Trophoblast cell (in vitro differentiated cells and primary cell): ENCODE data around the gene TMEM266.

Experiments
- DNase-seq, 2 donors: peaks; one replicate each; pipeline ENCODE4 v3.0.0-alpha.2; 2016
- H2AFZ ChIP-seq: 2 replicates; pipeline ENCODE4 v1.6.1; 2013; ENCODE audit warnings: low read length, moderate library complexity, mild to moderate bottlenecking; ENCODE audit not compliant: insufficient read depth, poor library complexity
- H2AK5ac ChIP-seq: 2 replicates; pipeline ENCODE4 v1.6.1; 2013; ENCODE audit warnings: mild to moderate bottlenecking, low read length
- H2BK120ac ChIP-seq: 2 replicates; pipeline ENCODE4 v1.6.1; 2013; ENCODE audit warnings: low read length, mild to moderate bottlenecking, moderate library complexity; ENCODE audit not compliant: insufficient read depth, poor library complexity
- H2BK12ac ChIP-seq: 2 replicates; pipeline ENCODE4 v1.6.1; 2013; ENCODE audit warnings: mild to moderate bottlenecking, low read length, moderate library complexity
- H2BK5ac ChIP-seq: 2 replicates; pipeline ENCODE4 v1.6.1; 2013; ENCODE audit warnings: low read length, low read depth, moderate library complexity, mild to moderate bottlenecking; ENCODE audit not compliant: poor library complexity
- H3K14ac ChIP-seq: 2 replicates; pipeline ENCODE4 v1.6.1; 2013; ENCODE audit warnings: mild to moderate bottlenecking, low read length
- H3K18ac ChIP-seq: 2 replicates; pipeline ENCODE4 v1.6.1; 2013; ENCODE audit warnings: mild to moderate bottlenecking, low read length
- H3K23ac ChIP-seq: 2 replicates; pipeline ENCODE4 v1.6.1; 2013; ENCODE audit warnings: low read length
- H3K27ac ChIP-seq: 2 replicates; pipeline ENCODE4 v1.5.1; 2013; ENCODE audit warnings: low read depth, mild to moderate bottlenecking, inconsistent platforms, low read length, moderate library complexity
- H3K27me3 ChIP-seq: 2 replicates; pipeline ENCODE4 v1.6.1; 2013; ENCODE audit warnings: inconsistent platforms, mild to moderate bottlenecking, low read length, moderate library complexity; ENCODE audit not compliant: insufficient read depth
- H3K36me3 ChIP-seq, 2 experiments: 1 replicate in 1 of 2; 2 replicates in 1 of 2; pipeline ENCODE4 v1.6.1; 2013; ENCODE audit warnings: low read length in 2 of 2, mild to moderate bottlenecking in 2 of 2, moderate library complexity in 1 of 2; ENCODE audit not compliant: insufficient read depth in 2 of 2, control insufficient read depth in 1 of 2
- H3K4ac ChIP-seq: 2 replicates; pipeline ENCODE4 v1.6.1; 2013; ENCODE audit warnings: low read depth, mild to moderate bottlenecking, low read length, moderate library complexity
- H3K4me1 ChIP-seq, 2 experiments: 1 replicate in 1 of 2; 2 replicates in 1 of 2; pipeline ENCODE4 v1.6.1; 2013; ENCODE audit warnings: low read length in 2 of 2, mild to moderate bottlenecking in 2 of 2, moderate library complexity in 1 of 2; ENCODE audit not compliant: insufficient read depth in 2 of 2, control insufficient read depth in 1 of 2
- H3K4me2 ChIP-seq: 2 replicates; pipeline ENCODE4 v1.6.1; 2013; ENCODE audit warnings: inconsistent platforms, mild to moderate bottlenecking, low read length, moderate library complexity
- H3K4me3 ChIP-seq: 2 replicates; pipeline ENCODE4 v1.5.1; 2013; ENCODE audit warnings: mild to moderate bottlenecking, low read depth, low read length, inconsistent platforms
- H3K79me1 ChIP-seq: one replicate; pipeline ENCODE4 v1.6.1; 2013; ENCODE audit warnings: low read length
- H3K79me2 ChIP-seq: 2 replicates; pipeline ENCODE4 v1.6.1; 2013; ENCODE audit warnings: low read length, mild to moderate bottlenecking; ENCODE audit not compliant: control insufficient read depth, insufficient read depth, poor library complexity
- H3K9ac ChIP-seq: 2 replicates; pipeline ENCODE4 v1.6.1; 2013; ENCODE audit warnings: mild to moderate bottlenecking, low read length
- H3K9me3 ChIP-seq: 2 replicates; pipeline ENCODE4 v1.6.1; 2013; ENCODE audit warnings: low read depth, mild to moderate bottlenecking, control low read depth, inconsistent platforms, low read length; ENCODE audit not compliant: insufficient read depth
- H4K12ac ChIP-seq: 2 replicates; pipeline ENCODE4 v1.6.1; 2013; ENCODE audit warnings: low read depth, mild to moderate bottlenecking, low read length, moderate library complexity
- H4K8ac ChIP-seq: 2 replicates; pipeline ENCODE4 v1.6.1; 2013; ENCODE audit warnings: low read depth, mild to moderate bottlenecking, low read length, moderate library complexity
- H4K91ac ChIP-seq: one replicate; pipeline ENCODE4 v1.6.1; 2013; ENCODE audit warnings: low read depth, mild to moderate bottlenecking, low read length, moderate library complexity
- WGBS: extraction: QIAGEN DNeasy Blood & Tissue Kit; methylation state at CpG from one replicate; pipeline ENCODE4 v1.1.7; 2013; ENCODE audit warnings: missing lambda C conversion rate; ENCODE audit not compliant: insufficient read length, insufficient coverage; ENCODE audit errors: extremely low coverage; 5-methylcytosine and 5-hydroxymethylcytosine counted together

Gene TMEM266

DNA sequence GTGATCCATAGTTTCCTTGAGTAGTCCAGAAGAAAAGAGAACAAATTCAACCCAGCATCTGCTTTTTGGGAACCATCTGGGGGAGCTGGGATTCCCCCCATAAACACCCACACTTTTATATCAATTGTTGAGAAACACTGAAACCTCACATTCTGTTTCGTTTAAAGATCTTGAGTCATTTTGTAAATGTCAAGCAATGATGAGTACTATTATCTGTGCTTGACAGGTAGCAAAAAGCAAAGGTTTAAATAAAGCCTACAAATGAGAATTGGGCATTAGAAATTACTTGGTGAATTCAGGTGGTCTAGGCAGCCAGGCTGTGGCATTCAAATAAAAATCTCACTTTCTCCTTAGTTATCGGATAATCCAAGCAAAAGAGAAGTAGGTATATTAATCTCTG is 75.7 kb downstream of the TMEM266 start:
- Histone ChIP-seq H3K4me2 (no peak overlapping the region), H3K9ac (no peak overlapping the region), H2AK5ac (no peak overlapping the region), H3K27me3 (no peaks in the 10 kb centered on the region), H3K23ac (no peak overlapping the region), H3K18ac (no peak overlapping the region), H2BK12ac (no peak overlapping the region), H2AFZ (no peak overlapping the region), H2BK120ac (no peak overlapping the region), H3K27ac (no peak overlapping the region), H4K91ac (no peak overlapping the region), H3K4me3 (no peak overlapping the region), H3K4ac (no peak overlapping the region), H3K4me1 (no peaks in the 10 kb centered on the region), H3K79me1 (no peaks in the 10 kb centered on the region), H4K12ac (no peak overlapping the region), H3K36me3 (no peaks in the 10 kb centered on the region), H3K9me3 (no peaks in the 10 kb centered on the region), H4K8ac (no peak overlapping the region), H2BK5ac (no peak overlapping the region), H3K14ac (no peak overlapping the region), H3K79me2 (no peaks in the 10 kb centered on the region)
- no CpG with 5 or more reads among the region's 2 CpGs for WGBS
- DNase-seq = no peak

DNA sequence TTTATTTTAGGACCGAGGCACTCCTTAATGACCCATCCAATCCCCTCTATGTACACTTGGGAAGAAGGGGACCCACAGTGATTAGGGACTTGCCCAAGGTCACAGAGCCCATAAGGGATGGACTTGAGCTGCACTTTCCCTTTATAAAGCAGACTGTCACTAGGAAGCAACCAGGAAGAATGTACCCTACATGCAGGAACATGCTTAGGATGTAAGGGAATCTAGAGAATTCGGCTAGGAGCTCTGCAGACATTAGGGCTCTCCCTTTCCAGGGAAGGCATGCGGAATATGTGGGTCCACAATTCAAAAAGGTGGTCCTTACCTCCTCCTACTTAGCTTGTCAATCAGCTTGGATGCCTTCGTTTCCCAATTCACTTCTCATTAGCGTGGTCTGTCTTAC is 78.7 kb downstream of the TMEM266 start:
- DNase-seq = no peak
- H2AK5ac ChIP-seq = no peak overlapping the region
- no peaks in the 10 kb centered on the region for H3K9me3 ChIP-seq
- no peak overlapping the region for H2AFZ ChIP-seq
- no peaks in the 10 kb centered on the region for H3K79me2 ChIP-seq
- no peak overlapping the region for H4K91ac ChIP-seq
- H3K23ac ChIP-seq = no peak overlapping the region
- no peak overlapping the region for H3K4me2 ChIP-seq
- H3K79me1 ChIP-seq = no peaks in the 10 kb centered on the region
- H3K4ac ChIP-seq = no peak overlapping the region
- no peak overlapping the region for H4K8ac ChIP-seq
- H3K14ac ChIP-seq = no peak overlapping the region
- no peak overlapping the region for H3K9ac ChIP-seq
- no peak overlapping the region for H3K18ac ChIP-seq
- H3K27ac ChIP-seq = no peak overlapping the region
- H2BK120ac ChIP-seq = no peak overlapping the region
- H2BK12ac ChIP-seq = no peak overlapping the region
- H3K36me3 ChIP-seq = no peaks in the 10 kb centered on the region
- H3K27me3 ChIP-seq = no peaks in the 10 kb centered on the region
- no peak overlapping the region for H4K12ac ChIP-seq
- no peaks in the 10 kb centered on the region for H3K4me1 ChIP-seq
- WGBS = no CpG with 5 or more reads among the region's 5 CpGs
- H2BK5ac ChIP-seq = no peak overlapping the region
- H3K4me3 ChIP-seq = no peak overlapping the region

DNA sequence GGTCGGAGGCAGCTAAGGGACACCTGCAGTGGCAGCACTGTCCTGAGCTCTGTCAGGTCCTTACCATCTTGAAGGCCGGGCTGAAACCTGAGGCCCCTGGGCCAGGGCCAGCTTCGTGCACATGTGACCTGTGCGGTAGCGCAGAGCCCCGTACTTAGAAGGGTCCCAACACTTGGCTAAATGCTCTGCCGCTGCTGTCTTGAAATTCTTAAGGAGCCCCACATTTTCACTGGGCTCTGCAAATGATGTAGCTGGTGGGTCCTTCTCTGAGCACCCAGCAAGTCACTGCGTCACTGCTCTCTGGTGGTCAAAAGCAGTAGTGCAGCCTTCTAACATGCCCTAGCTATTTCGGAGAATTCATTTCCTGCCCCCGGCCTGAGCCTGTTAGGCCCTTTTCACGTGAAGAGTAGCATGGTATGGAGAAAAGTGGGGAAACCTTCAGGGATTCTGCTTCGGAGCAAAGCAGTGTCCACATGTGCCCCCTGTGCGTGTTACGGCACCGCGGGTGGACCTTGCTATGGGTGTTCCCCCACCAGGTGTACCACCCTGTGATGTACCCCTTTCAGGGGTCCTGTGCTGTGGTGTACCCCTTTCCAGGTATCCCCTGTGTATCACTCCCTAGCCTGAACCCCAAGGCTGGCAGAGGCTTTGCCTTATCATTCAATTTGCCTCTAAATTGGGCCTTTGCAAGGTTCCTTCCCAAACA is 79.7 kb downstream of the TMEM266 start:
- no peak overlapping the region for H4K91ac ChIP-seq
- H2BK120ac ChIP-seq = no peak overlapping the region
- H3K18ac ChIP-seq = no peak overlapping the region
- no peak overlapping the region for H3K9ac ChIP-seq
- no peak overlapping the region for H3K27ac ChIP-seq
- H2AK5ac ChIP-seq = no peak overlapping the region
- WGBS = no CpG with 5 or more reads among the region's 16 CpGs
- no peak overlapping the region for H3K4me2 ChIP-seq
- DNase-seq = peak; percentile 72 to 92
- H3K4ac ChIP-seq = no peak overlapping the region
- H3K27me3 ChIP-seq = no peaks in the 10 kb centered on the region
- no peak overlapping the region for H4K12ac ChIP-seq
- H3K79me1 ChIP-seq = no peaks in the 10 kb centered on the region
- H3K36me3 ChIP-seq = no peaks in the 10 kb centered on the region
- H3K14ac ChIP-seq = no peak overlapping the region
- no peak overlapping the region for H2BK5ac ChIP-seq
- no peak overlapping the region for H4K8ac ChIP-seq
- no peaks in the 10 kb centered on the region for H3K79me2 ChIP-seq
- H3K9me3 ChIP-seq = peaks cover 3% of the 10 kb centered on the region
- H2AFZ ChIP-seq = no peak overlapping the region
- H3K23ac ChIP-seq = no peak overlapping the region
- H3K4me1 ChIP-seq = no peaks in the 10 kb centered on the region
- no peak overlapping the region for H2BK12ac ChIP-seq
- H3K4me3 ChIP-seq = no peak overlapping the region

DNA sequence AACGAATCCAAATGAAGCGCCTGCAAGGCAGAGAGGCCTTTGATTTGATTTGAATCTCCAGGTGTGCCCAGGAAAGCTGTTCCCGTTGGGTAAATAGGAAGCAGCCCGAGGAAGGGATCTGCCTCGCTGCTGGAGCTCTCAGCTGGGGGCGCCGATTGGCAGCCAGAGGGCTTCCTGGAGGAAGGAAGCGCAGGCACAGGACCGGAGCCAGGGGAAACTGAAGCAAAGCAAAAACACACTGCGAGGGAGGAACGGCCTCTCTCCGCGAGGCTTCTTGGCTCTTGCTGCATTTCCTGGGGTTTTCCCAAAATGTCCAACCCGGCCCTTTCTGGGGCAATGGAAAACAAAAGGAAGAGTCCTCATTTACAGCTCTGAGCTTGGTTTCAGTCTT is 80.3 kb downstream of the TMEM266 start:
- no peak overlapping the region for H2BK120ac ChIP-seq
- no peaks in the 10 kb centered on the region for H3K4me1 ChIP-seq
- no peak overlapping the region for H4K91ac ChIP-seq
- H2AK5ac ChIP-seq = no peak overlapping the region
- H3K4me3 ChIP-seq = no peak overlapping the region
- no peak overlapping the region for H3K4ac ChIP-seq
- H3K27me3 ChIP-seq = no peaks in the 10 kb centered on the region
- no peak for DNase-seq
- no CpG with 5 or more reads among the region's 14 CpGs for WGBS
- no peaks in the 10 kb centered on the region for H3K36me3 ChIP-seq
- H3K4me2 ChIP-seq = no peak overlapping the region
- H2BK5ac ChIP-seq = no peak overlapping the region
- no peak overlapping the region for H3K23ac ChIP-seq
- no peak overlapping the region for H3K27ac ChIP-seq
- no peak overlapping the region for H4K8ac ChIP-seq
- no peak overlapping the region for H3K18ac ChIP-seq
- peaks cover 3% of the 10 kb centered on the region for H3K9me3 ChIP-seq
- no peak overlapping the region for H3K9ac ChIP-seq
- no peaks in the 10 kb centered on the region for H3K79me2 ChIP-seq
- no peaks in the 10 kb centered on the region for H3K79me1 ChIP-seq
- H3K14ac ChIP-seq = no peak overlapping the region
- H4K12ac ChIP-seq = no peak overlapping the region
- no peak overlapping the region for H2AFZ ChIP-seq
- H2BK12ac ChIP-seq = no peak overlapping the region
